H9 (cell line): Measurements from ENCODE around the gene RPS6KA1. TPM values are rescaled to one million over a fixed set of nuclear protein-coding genes. Genes with fewer than 3 reads are reported as not detected.
"Not testable (repeated sequence)": the region's sequence is repeated elsewhere in the genome, so short reads cannot be mapped to it uniquely, and the experiment has no call there.

ENCODE experiments used
- DNase-seq: peaks from one replicate; pipeline ENCODE4 v3.0.0-alpha.2; 2017
- H2AFZ ChIP-seq: one replicate; pipeline ENCODE4 v1.6.1; 2013; ENCODE audit warnings: mild to moderate bottlenecking, low read length, control low read depth, moderate library complexity
- H2AK5ac ChIP-seq: 2 replicates; pipeline ENCODE4 v1.6.1; 2013; ENCODE audit warnings: low read length, control low read depth, mixed read lengths; ENCODE audit not compliant: insufficient read length
- H2BK120ac ChIP-seq: one replicate; pipeline ENCODE4 v1.6.1; 2013; ENCODE audit warnings: low read depth, mild to moderate bottlenecking, low read length, control low read depth, inconsistent platforms; ENCODE audit not compliant: poor library complexity, severe bottlenecking
- H2BK12ac ChIP-seq: 2 replicates; pipeline ENCODE4 v1.6.1; 2013; ENCODE audit warnings: low read length, control low read depth, mixed read lengths, low read depth; ENCODE audit not compliant: insufficient read length
- H2BK15ac ChIP-seq: 2 replicates; pipeline ENCODE4 v1.6.1; 2013; ENCODE audit warnings: low read depth, low read length, control low read depth
- H2BK20ac ChIP-seq: one replicate; pipeline ENCODE4 v1.6.1; 2013; ENCODE audit warnings: low read depth, mild to moderate bottlenecking, low read length, control low read depth, inconsistent platforms; ENCODE audit not compliant: poor library complexity, severe bottlenecking
- H2BK5ac ChIP-seq: 2 replicates; pipeline ENCODE4 v1.6.1; 2013; ENCODE audit warnings: low read length, control low read depth, mixed read lengths; ENCODE audit not compliant: insufficient read length
- H3K14ac ChIP-seq: 2 replicates; pipeline ENCODE4 v1.6.1; 2013; ENCODE audit warnings: low read length, control low read depth; ENCODE audit not compliant: insufficient read depth
- H3K18ac ChIP-seq: 2 replicates; pipeline ENCODE4 v1.6.1; 2013; ENCODE audit warnings: low read depth, mild to moderate bottlenecking, mixed read lengths, low read length, control low read depth; ENCODE audit not compliant: insufficient read length
- H3K23ac ChIP-seq: 2 replicates; pipeline ENCODE4 v1.6.1; 2013; ENCODE audit warnings: low read length, control low read depth, mixed read lengths, low read depth; ENCODE audit not compliant: insufficient read length
- H3K23me2 ChIP-seq: 2 replicates; pipeline ENCODE4 v1.6.1; 2013; ENCODE audit warnings: low read depth, mild to moderate bottlenecking, mixed read lengths, low read length, control low read depth; ENCODE audit not compliant: insufficient read length, poor library complexity, severe bottlenecking
- H3K27ac ChIP-seq: 2 replicates; pipeline ENCODE4 v1.5.1; 2013; ENCODE audit warnings: low read length, control low read depth, mixed read lengths, low read depth; ENCODE audit not compliant: insufficient read length
- H3K27me3 ChIP-seq: 2 replicates; pipeline ENCODE4 v1.6.1; 2013; ENCODE audit warnings: low read length, control low read depth, inconsistent platforms; ENCODE audit not compliant: insufficient read depth
- H3K4ac ChIP-seq: 2 replicates; pipeline ENCODE4 v1.6.1; 2013; ENCODE audit warnings: low read depth, mild to moderate bottlenecking, control low read depth, inconsistent platforms, low read length, moderate library complexity
- H3K4me1 ChIP-seq: 2 replicates; pipeline ENCODE4 v1.6.1; 2013; ENCODE audit warnings: low read length, control low read depth, inconsistent platforms; ENCODE audit not compliant: insufficient read depth
- H3K4me2 ChIP-seq: 2 replicates; pipeline ENCODE4 v1.6.1; 2013; ENCODE audit warnings: low read length, control low read depth, mixed read lengths; ENCODE audit not compliant: insufficient read length, insufficient read depth
- H3K56ac ChIP-seq: 2 replicates; pipeline ENCODE4 v1.6.1; 2013; ENCODE audit warnings: low read depth, mild to moderate bottlenecking, mixed read lengths, low read length, control low read depth; ENCODE audit not compliant: insufficient read length
- H3K79me1 ChIP-seq: 2 replicates; pipeline ENCODE4 v1.6.1; 2013; ENCODE audit warnings: low read depth, mild to moderate bottlenecking, moderate library complexity, low read length, control low read depth, inconsistent platforms; ENCODE audit not compliant: insufficient read depth, poor library complexity, severe bottlenecking
- H3K79me2 ChIP-seq: 2 replicates; pipeline ENCODE4 v1.6.1; 2013; ENCODE audit warnings: low read length, control low read depth, inconsistent platforms; ENCODE audit not compliant: insufficient read depth
- H3K9ac ChIP-seq: 2 replicates; pipeline ENCODE4 v1.6.1; 2013; ENCODE audit warnings: low read length, control low read depth, mixed read lengths; ENCODE audit not compliant: insufficient read length; ENCODE audit errors: extremely low read depth
- H3K9me3 ChIP-seq: one replicate; pipeline ENCODE4 v1.6.1; 2013; ENCODE audit warnings: low read depth, low read length, inconsistent platforms; ENCODE audit not compliant: control insufficient read depth
- H3T11ph ChIP-seq: one replicate; pipeline ENCODE4 v1.6.1; 2013; ENCODE audit warnings: mild to moderate bottlenecking, low read length, control low read depth, inconsistent platforms
- H4K20me1 ChIP-seq: one replicate; pipeline ENCODE4 v1.6.1; 2013; ENCODE audit not compliant: control insufficient read depth, insufficient read length, insufficient read depth
- H4K5ac ChIP-seq: 2 replicates; pipeline ENCODE4 v1.6.1; 2013; ENCODE audit warnings: low read depth, mild to moderate bottlenecking, mixed read lengths, low read length, control low read depth; ENCODE audit not compliant: insufficient read length
- H4K8ac ChIP-seq: replicated peaks from 2 replicates; pipeline ENCODE4 v1.6.1; 2013; ENCODE audit warnings: low read length, control low read depth, mixed read lengths, low read depth; ENCODE audit not compliant: insufficient read length
- H4K91ac ChIP-seq: 2 replicates; pipeline ENCODE4 v1.6.1; 2013; ENCODE audit warnings: low read depth, mild to moderate bottlenecking, moderate library complexity, mixed read lengths, low read length, control low read depth; ENCODE audit not compliant: insufficient read length
- H3K27ac Mint-ChIP-seq, 3 experiments: 2 replicates in 2 of 3; 3 replicates in 1 of 3; pipeline ENCODE4 v1.8.0; 2020 to 2021; ENCODE audit warnings: mixed read lengths in 3 of 3, mild to moderate bottlenecking in 1 of 3, moderate library complexity in 1 of 3
- H3K27me3 Mint-ChIP-seq: 2 replicates; pipeline ENCODE4 v1.8.0; 2021; ENCODE audit warnings: low read depth, mild to moderate bottlenecking, moderate library complexity, mixed read lengths
- H3K36me3 Mint-ChIP-seq, 3 experiments: 2 replicates in 2 of 3; 3 replicates in 1 of 3; pipeline ENCODE4 v1.8.0; 2020 to 2021; ENCODE audit warnings: low read depth in 3 of 3, mixed read lengths in 3 of 3; ENCODE audit not compliant: insufficient read depth in 1 of 3
- H3K4me1 Mint-ChIP-seq, 2 experiments: 2 replicates each; pipeline ENCODE4 v1.8.0; 2020; ENCODE audit warnings: mixed read lengths in 2 of 2
- H3K4me3 Mint-ChIP-seq, 2 experiments: 2 replicates in 1 of 2; 3 replicates in 1 of 2; pipeline ENCODE4 v1.8.0; 2020 to 2021; ENCODE audit warnings: mild to moderate bottlenecking in 2 of 2, mixed read lengths in 2 of 2, moderate library complexity in 1 of 2
- H3K9me3 Mint-ChIP-seq, 2 experiments: 2 replicates in 1 of 2; 3 replicates in 1 of 2; pipeline ENCODE4 v1.8.0; 2020; ENCODE audit warnings: mild to moderate bottlenecking in 2 of 2, mixed read lengths in 2 of 2, moderate library complexity in 1 of 2
- WGBS: extraction: QIAGEN DNeasy Blood & Tissue Kit; methylation state at CpG from one replicate; pipeline ENCODE4 v1.1.7; 2013; ENCODE audit warnings: missing lambda C conversion rate, low lambda C conversion rate, mixed read lengths; ENCODE audit not compliant: insufficient read length; ENCODE audit errors: extremely low coverage; 5-methylcytosine and 5-hydroxymethylcytosine counted together
- total RNA-seq: library from RNA; stranded (reverse); gene quantifications from 2 replicates; pipeline ENCODE4 v1.2.1, GENCODE V29; 2021

The RPS6KA1 gene
- total RNA-seq, 1 experiment from 2014 or later: 45.3 TPM

DNA sequence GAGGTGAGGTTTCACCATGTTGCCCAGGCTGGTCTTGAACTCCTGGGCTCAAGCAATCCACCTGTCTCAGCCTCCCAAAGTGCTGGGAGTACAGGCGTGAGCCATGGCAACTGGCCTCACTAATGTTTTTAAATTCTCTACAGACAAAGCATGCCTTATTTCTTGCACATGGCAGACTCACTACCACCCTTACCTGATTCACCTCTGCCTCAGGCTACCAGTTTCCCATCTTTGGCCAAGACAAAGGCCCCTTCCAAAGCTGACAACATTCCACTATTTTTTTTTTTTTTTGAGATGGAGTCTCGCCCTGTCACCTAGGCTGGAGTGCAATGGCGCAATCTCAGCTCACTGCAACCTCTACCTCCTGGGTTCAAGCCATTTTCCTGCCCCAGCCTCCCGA is 13.7 kb upstream of the RPS6KA1 start:
- H2BK120ac ChIP-seq, H4K8ac ChIP-seq, H3K36me3 Mint-ChIP-seq, H2BK15ac ChIP-seq, H3K9me3 Mint-ChIP-seq, H3K23ac ChIP-seq, H3K27me3 Mint-ChIP-seq, H3K27ac Mint-ChIP-seq, H3K18ac ChIP-seq, H3K23me2 ChIP-seq, H3K4me2 ChIP-seq, H3K9me3 ChIP-seq, DNase-seq, H3K79me1 ChIP-seq, H3K4ac ChIP-seq, H2BK12ac ChIP-seq, H4K20me1 ChIP-seq, H2AK5ac ChIP-seq, H3K79me2 ChIP-seq, H3K4me1 ChIP-seq, H2AFZ ChIP-seq, H3K9ac ChIP-seq, H3K56ac ChIP-seq, H3T11ph ChIP-seq, H3K4me3 Mint-ChIP-seq, H4K91ac ChIP-seq, H3K27ac ChIP-seq, H3K27me3 ChIP-seq, H3K14ac ChIP-seq, H2BK5ac ChIP-seq, H4K5ac ChIP-seq, H2BK20ac ChIP-seq: not testable (repeated sequence)
- WGBS: no CpG with 5 or more reads among the region's 4 CpGs
- H3K4me1 Mint-ChIP-seq: peaks cover 11 to 12% of the 10 kb centered on the region in 2 experiments
